ENCODE data around the gene ST6GALNAC1. TPM values are rescaled to one million over a fixed set of nuclear protein-coding genes. Genes with fewer than 3 reads are reported as not detected.

The ST6GALNAC1 gene
- total RNA-seq, 4 donors from 2014 or later = 0.46 to 4.6 (median 1.9) TPM

DNA sequence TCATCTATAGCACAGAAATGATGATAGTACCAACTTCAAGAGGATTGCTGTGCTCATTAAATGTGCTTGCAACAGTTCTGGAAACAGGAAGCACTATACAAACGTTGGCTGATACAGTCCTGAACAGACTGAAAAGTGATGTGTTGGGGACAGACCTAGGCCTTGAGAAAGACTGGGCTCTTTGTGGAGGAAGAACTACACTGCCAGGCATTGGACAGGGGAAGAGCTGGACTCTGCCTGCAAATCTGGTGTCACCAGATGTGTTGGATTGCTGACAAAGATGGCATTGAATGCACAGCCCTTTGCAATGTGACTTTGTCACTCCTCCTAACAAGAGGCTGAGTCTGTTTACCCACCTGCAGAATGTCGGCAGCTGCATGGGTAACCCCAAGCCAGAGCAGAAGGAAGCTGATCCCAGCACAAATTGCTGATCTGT lies 45.5 kb downstream of the ST6GALNAC1 start:
- TF ChIP-seq, protein P1, sequence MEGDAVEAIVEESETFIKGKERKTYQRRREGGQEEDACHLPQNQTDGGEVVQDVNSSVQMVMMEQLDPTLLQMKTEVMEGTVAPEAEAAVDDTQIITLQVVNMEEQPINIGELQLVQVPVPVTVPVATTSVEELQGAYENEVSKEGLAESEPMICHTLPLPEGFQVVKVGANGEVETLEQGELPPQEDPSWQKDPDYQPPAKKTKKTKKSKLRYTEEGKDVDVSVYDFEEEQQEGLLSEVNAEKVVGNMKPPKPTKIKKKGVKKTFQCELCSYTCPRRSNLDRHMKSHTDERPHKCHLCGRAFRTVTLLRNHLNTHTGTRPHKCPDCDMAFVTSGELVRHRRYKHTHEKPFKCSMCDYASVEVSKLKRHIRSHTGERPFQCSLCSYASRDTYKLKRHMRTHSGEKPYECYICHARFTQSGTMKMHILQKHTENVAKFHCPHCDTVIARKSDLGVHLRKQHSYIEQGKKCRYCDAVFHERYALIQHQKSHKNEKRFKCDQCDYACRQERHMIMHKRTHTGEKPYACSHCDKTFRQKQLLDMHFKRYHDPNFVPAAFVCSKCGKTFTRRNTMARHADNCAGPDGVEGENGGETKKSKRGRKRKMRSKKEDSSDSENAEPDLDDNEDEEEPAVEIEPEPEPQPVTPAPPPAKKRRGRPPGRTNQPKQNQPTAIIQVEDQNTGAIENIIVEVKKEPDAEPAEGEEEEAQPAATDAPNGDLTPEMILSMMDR (IDR thresholded peaks at IDR 0.05) = no peak
- peak; percentile 12 for ATAC-seq (ENCODE audit: low FRiP score)
- DNase-seq (ENCODE audit: low spot score) = no peak

DNA sequence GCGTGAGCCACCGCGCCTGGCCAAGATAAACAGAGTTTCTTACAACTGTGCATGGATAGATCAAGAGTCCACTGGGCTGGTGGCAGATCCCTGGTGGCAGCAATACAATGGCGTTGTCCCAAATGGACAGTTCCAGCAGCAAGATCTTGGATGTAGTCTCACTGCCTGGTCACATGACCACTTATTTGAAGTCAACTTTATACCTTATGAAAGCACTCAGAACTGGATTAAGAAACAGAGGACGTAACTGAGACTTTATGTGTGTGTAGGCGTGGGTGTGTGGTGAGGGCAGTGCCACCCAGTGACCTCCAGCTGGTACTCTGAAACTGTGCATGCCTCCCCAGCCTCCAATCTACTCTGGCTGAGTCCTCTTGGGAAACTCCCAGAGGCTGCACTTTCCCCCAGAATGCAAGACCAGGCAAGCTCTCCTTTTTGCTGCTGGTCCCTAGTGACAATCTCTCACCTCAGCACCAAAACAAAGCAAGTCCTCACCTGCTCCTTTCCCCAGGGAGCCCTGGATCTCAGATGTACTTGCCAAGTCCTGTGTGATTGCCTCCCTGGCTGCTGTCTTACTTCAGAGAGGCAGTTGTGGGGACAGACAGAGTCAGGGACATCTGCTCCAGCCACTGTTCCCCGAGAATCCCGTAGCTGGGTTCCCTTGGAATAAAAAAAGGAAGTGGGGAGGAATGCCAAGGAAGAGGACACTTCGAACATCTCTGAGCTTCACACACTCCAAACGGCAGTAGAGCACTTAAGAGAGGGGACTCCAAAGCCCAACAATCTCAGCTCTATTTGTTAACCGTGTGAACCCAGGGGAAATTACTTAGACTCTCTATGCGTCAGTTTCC lies 46.2 kb downstream of the ST6GALNAC1 start:
- DNase-seq (ENCODE audit: low spot score) (no peak), ATAC-seq (ENCODE audit: low FRiP score) (peak; percentile 56)
- TF ChIP-seq, protein P1 (IDR thresholded peaks at IDR 0.05) = no peak

DNA sequence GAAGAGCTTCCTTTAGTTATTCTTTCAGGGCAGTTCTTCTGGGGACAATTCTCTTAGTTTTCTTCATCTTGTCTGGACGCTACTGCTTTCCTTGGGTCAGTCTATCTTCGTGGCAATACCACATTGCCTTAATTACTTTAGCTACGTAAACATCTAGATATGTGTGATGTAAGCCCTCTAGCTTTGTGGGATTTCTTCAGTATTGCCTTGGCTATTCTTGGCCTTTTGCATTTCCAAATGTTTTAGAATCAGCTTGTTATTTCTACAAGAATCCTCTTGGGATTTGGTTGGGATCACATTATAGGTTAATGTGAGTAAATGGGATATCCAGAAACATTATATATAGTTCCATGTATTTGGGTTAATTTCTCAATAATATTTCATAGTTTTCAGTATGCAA lies 48.9 kb downstream of the ST6GALNAC1 start:
- DNase-seq (ENCODE audit: low spot score) (no peak), ATAC-seq (ENCODE audit: low FRiP score) (no peak)
- TF ChIP-seq, protein P1 (IDR thresholded peaks at IDR 0.05) = no peak

DNA sequence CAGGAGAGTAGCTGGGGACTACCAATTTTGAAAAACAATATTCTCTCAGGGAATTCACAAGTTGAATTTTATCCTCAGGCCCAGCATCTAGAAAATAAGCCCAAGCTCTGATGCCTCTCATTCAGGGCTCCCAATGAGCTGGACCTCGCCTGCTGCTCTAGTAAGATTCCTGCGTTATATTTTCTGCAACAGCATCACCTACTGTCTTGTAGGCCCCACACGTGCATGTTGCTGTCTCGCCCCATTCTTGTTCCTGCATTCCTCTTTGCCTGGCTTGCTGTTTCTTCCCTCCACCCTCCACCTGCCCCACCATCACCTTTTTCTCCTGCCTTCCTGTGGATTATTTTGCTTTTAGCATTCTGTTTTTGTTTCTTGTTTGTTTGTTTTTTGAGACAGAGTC lies 49.6 kb downstream of the ST6GALNAC1 start:
- ATAC-seq (ENCODE audit: low FRiP score) (no peak), DNase-seq (ENCODE audit: low spot score) (no peak)
- TF ChIP-seq, protein P1 (IDR thresholded peaks at IDR 0.05) = no peak

DNA sequence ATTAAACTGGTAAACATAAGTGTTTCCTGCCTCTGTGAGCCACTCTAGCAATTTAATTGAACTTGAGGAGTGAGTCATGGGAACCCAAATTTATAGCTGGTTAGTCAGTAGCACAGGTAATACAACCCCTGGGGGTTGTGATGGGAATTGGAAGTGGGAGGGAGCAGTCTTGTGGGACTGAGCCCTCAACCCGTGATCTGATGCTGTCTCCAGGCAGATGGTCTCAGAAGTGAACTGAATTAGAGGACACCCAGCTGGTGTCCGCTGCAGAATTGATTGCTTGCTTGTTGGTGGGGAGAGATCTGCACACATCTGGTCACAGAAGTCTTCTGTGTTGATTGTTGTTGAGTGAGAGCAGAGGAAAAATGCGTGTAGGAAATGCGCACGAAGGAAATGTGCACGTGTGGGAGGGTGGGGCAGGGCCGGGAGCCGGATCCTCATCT lies 50.2 kb downstream of the ST6GALNAC1 start:
- TF ChIP-seq, protein P1 (IDR thresholded peaks at IDR 0.05) = no peak
- DNase-seq (ENCODE audit: low spot score) (no peak), ATAC-seq (ENCODE audit: low FRiP score) (no peak)

DNA sequence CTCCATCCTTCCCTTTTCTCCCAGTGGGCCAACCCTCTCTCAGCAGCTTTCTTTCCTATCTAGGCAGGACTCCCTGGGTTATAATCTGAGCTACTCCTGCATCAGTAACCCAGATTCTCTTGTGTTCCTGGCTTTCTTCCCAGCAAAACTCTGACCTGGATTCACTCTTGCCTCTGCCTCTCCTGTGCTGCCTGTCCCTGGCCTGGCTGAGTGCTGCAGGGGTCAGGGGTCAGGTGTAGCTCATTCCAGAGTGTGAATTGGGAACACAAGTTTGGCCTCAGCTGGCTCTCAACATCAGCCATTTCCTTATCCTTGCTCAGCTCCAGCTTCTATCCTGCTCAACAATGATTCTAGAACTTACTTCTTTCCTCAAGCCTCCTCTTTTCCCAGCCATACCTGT lies 55.4 kb downstream of the ST6GALNAC1 start:
- TF ChIP-seq, protein P1 (IDR thresholded peaks at IDR 0.05) = no peak
- ATAC-seq (ENCODE audit: low FRiP score) = no peak
- no peak for DNase-seq (ENCODE audit: low spot score)

Measured in omental fat pad (tissue), 4 donors.